ENCODE data around the gene CYB5R3.

Gene CYB5R3

GRCh38 chr22:42649246-42650099, at the start of gene CYB5R3:
TSS of gene CYB5R3 (minus strand) at chr22:42649392. CDS start at chr22:42649315, 77 bp downstream.
- no peak for DNase-seq

GRCh38 chr22:42697542-42698013, 48.4 kb upstream of the CYB5R3 start:
- DNase-seq = no peak

- DNase-seq = no peak
These were observed 47.3 kb upstream of the CYB5R3 start for GRCh38 chr22:42696331-42696967.

- DNase-seq = no peak
These were observed 46.1 kb upstream of the CYB5R3 start for GRCh38 chr22:42695294-42695693.

GRCh38 chr22:42693763-42694683, 44.8 kb upstream of the CYB5R3 start:
- no peak for DNase-seq

- DNase-seq = no peak
These were observed 44.0 kb upstream of the CYB5R3 start for GRCh38 chr22:42693055-42693762.

GRCh38 chr22:42692239-42693054, 43.3 kb upstream of the CYB5R3 start:
- no peak for DNase-seq

GRCh38 chr22:42691440-42691839, 42.2 kb upstream of the CYB5R3 start:
- DNase-seq = no peak

GRCh38 chr22:42688241-42689211, 39.3 kb upstream of the CYB5R3 start:
- no peak for DNase-seq

- no peak for DNase-seq
These were observed 37.7 kb upstream of the CYB5R3 start for GRCh38 chr22:42686756-42687491.

GRCh38 chr22:42685941-42686653, 36.9 kb upstream of the CYB5R3 start:
- no peak for DNase-seq

- no peak for DNase-seq
These were observed 35.4 kb upstream of the CYB5R3 start for GRCh38 chr22:42684462-42685195.

GRCh38 chr22:42683578-42684283, 34.5 kb upstream of the CYB5R3 start:
- no peak for DNase-seq

- DNase-seq = no peak
These were observed 33.1 kb upstream of the CYB5R3 start for GRCh38 chr22:42682113-42682851.

GRCh38 chr22:42680648-42681047, 31.5 kb upstream of the CYB5R3 start:
- no peak for DNase-seq

GRCh38 chr22:42679691-42680090, 30.5 kb upstream of the CYB5R3 start:
- no peak for DNase-seq

- no peak for DNase-seq
These were observed 29.7 kb upstream of the CYB5R3 start for GRCh38 chr22:42678894-42679293.
